Measurements from ENCODE around the gene PCBP4. TPM values are rescaled to one million over a fixed set of nuclear protein-coding genes. Genes with fewer than 3 reads are reported as not detected.

Gene PCBP4
- total RNA-seq, 1 donor, result 22.4 TPM

GRCh38 chr3:51974963-51975851 lies 8.0 kb upstream of the PCBP4 start, which contains the start of gene ABHD14A:
Gene ABHD14A (plus strand): TSS chr3:51975064. CDS start chr3:51975136, 72 bp downstream.
- peak within 1 kb of the TSS; percentile 84 for H3K27ac ChIP-seq (ENCODE audit: low read depth, low read length)
- no peaks in the 10 kb centered on the region for H3K27me3 ChIP-seq (ENCODE audit: insufficient read depth, low read length)
- H3K4me3 ChIP-seq (ENCODE audit: insufficient read depth, low read length), result peak within 1 kb of the TSS; percentile 92
- H4K20me1 ChIP-seq (ENCODE audit: insufficient read depth, low read length), result peaks cover 2% of the 10 kb centered on the region
- no peak for TF ChIP-seq CTCF (IDR thresholded peaks at IDR 0.05; ENCODE audit: extremely low read depth, low read depth, low read length)
- H3K36me3 ChIP-seq (ENCODE audit: insufficient read depth, low read length), result no peaks in the 10 kb centered on the region
- DNase-seq (ENCODE audit: insufficient read length, low spot score, missing footprints), result peak; percentile 99
- no peaks in the 10 kb centered on the region for H3K9me3 ChIP-seq (ENCODE audit: low read depth, low read length)
- H3K4me1 ChIP-seq (ENCODE audit: insufficient read depth, low read length), result peaks cover 23% of the 10 kb centered on the region
- H3K4me2 ChIP-seq (ENCODE audit: insufficient read depth, low read length), result peak within 1 kb of the TSS; percentile 88
- H3K79me2 ChIP-seq (ENCODE audit: insufficient read depth, low read length), result peaks cover 12% of the 10 kb centered on the region
- H2AFZ ChIP-seq (ENCODE audit: low read length), result peak within 1 kb of the TSS; percentile 95

- H3K79me2 ChIP-seq (ENCODE audit: insufficient read depth, low read length), result peaks cover 12% of the 10 kb centered on the region
- H3K4me1 ChIP-seq (ENCODE audit: insufficient read depth, low read length), result peaks cover 23% of the 10 kb centered on the region
- H2AFZ ChIP-seq (ENCODE audit: low read length), result peak overlapping the region; percentile 95
- DNase-seq (ENCODE audit: insufficient read length, low spot score, missing footprints), result no peak
- H3K9me3 ChIP-seq (ENCODE audit: low read depth, low read length), result no peaks in the 10 kb centered on the region
- H3K27ac ChIP-seq (ENCODE audit: low read depth, low read length), result peak overlapping the region; percentile 84
- no peaks in the 10 kb centered on the region for H3K27me3 ChIP-seq (ENCODE audit: insufficient read depth, low read length)
- peak overlapping the region; percentile 92 for H3K4me3 ChIP-seq (ENCODE audit: insufficient read depth, low read length)
- H4K20me1 ChIP-seq (ENCODE audit: insufficient read depth, low read length), result peaks cover 7% of the 10 kb centered on the region
- peak; percentile 4 for TF ChIP-seq CTCF (IDR thresholded peaks at IDR 0.05; ENCODE audit: extremely low read depth, low read depth, low read length)
- H3K4me2 ChIP-seq (ENCODE audit: insufficient read depth, low read length), result peak overlapping the region; percentile 88
- no peaks in the 10 kb centered on the region for H3K36me3 ChIP-seq (ENCODE audit: insufficient read depth, low read length)
Measured at GRCh38 chr3:51974277-51974962, 7.2 kb upstream of the PCBP4 start.

- no peak for TF ChIP-seq CTCF (IDR thresholded peaks at IDR 0.05; ENCODE audit: extremely low read depth, low read depth, low read length)
- no peaks in the 10 kb centered on the region for H3K27me3 ChIP-seq (ENCODE audit: insufficient read depth, low read length)
- H2AFZ ChIP-seq (ENCODE audit: low read length), result no peak overlapping the region
- peaks cover 32% of the 10 kb centered on the region for H3K4me1 ChIP-seq (ENCODE audit: insufficient read depth, low read length)
- H3K4me2 ChIP-seq (ENCODE audit: insufficient read depth, low read length), result no peak overlapping the region
- no peak overlapping the region for H3K4me3 ChIP-seq (ENCODE audit: insufficient read depth, low read length)
- H3K27ac ChIP-seq (ENCODE audit: low read depth, low read length), result no peak overlapping the region
- peaks cover 16% of the 10 kb centered on the region for H3K79me2 ChIP-seq (ENCODE audit: insufficient read depth, low read length)
- H3K36me3 ChIP-seq (ENCODE audit: insufficient read depth, low read length), result no peaks in the 10 kb centered on the region
- H3K9me3 ChIP-seq (ENCODE audit: low read depth, low read length), result no peaks in the 10 kb centered on the region
- peaks cover 14% of the 10 kb centered on the region for H4K20me1 ChIP-seq (ENCODE audit: insufficient read depth, low read length)
- DNase-seq (ENCODE audit: insufficient read length, low spot score, missing footprints), result no peak
Measured at GRCh38 chr3:51971350-51971749, 4.1 kb upstream of the PCBP4 start.

All from osteoblast (primary cell).